ENCODE results near the gene API5. TPM values are rescaled to one million over a fixed set of nuclear protein-coding genes. Genes with fewer than 3 reads are reported as not detected.

Gene API5
- total and polyA plus RNA-seq, 7 donors = 38.4 to 125 (median 73.7) TPM

DNA sequence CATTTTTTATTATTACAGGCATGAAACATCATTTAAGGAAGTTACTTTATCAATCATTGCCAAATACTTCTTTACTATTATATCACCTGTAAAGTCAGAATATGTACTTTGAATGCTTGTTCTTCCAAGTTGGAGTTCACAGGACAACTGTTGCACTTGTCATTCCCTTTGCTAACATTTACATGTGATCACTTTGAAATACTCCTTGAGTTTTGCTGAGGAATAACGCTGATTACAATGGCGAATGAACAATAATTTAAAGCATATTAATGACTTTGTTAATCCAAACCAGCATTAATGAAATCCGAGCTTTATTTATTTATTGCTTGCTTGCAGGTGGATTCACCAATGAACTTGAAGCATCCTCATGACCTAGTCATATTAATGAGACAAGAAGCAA, 67.1 kb downstream of the API5 start:
- Histone ChIP-seq H3K4me3 (no peak overlapping the region), H3K27ac (no peak overlapping the region), H3K27me3 (no peaks in the 10 kb centered on the region), H3K36me3 (peaks cover 0 to 32% (median 0%) of the 10 kb centered on the region in 4 donors), H3K4me1 (peaks cover 0 to 9% (median 0%) of the 10 kb centered on the region in 4 donors), H3K9me3 (no peaks in the 10 kb centered on the region)
- TF ChIP-seq POLR2A (IDR thresholded peaks at IDR 0.05) (no peak), POLR2AphosphoS5 (IDR thresholded peaks at IDR 0.05) (no peak), EP300 (IDR thresholded peaks at IDR 0.05) (no peak)
- TF ChIP-seq, protein P1, sequence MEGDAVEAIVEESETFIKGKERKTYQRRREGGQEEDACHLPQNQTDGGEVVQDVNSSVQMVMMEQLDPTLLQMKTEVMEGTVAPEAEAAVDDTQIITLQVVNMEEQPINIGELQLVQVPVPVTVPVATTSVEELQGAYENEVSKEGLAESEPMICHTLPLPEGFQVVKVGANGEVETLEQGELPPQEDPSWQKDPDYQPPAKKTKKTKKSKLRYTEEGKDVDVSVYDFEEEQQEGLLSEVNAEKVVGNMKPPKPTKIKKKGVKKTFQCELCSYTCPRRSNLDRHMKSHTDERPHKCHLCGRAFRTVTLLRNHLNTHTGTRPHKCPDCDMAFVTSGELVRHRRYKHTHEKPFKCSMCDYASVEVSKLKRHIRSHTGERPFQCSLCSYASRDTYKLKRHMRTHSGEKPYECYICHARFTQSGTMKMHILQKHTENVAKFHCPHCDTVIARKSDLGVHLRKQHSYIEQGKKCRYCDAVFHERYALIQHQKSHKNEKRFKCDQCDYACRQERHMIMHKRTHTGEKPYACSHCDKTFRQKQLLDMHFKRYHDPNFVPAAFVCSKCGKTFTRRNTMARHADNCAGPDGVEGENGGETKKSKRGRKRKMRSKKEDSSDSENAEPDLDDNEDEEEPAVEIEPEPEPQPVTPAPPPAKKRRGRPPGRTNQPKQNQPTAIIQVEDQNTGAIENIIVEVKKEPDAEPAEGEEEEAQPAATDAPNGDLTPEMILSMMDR (IDR thresholded peaks at IDR 0.05) = no peak
- intact Hi-C loops (cut with DNase I) = no loop called here
- DNase-seq = no peak
- 77 to 90% methylated on average over 3 of the region's 3 CpGs for WGBS, 2 donors

DNA sequence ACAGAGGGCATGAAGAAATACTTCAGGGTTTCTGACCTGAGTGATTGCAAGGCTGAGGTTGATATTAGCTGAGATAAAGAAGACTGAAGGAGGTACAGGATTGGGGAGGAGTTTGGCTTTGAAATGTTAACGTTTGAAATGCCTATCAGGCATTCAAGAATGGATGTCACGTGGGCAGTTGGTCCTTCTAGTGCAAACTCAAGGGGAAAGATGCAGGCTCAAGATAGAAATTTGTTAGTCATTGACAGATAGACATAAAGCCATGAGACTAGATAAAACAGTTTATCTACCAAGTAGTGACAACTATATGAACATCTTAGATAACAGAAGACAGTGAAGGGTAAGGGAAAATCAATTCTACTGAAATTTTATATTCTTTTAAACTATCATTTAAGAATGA, 70.0 kb downstream of the API5 start:
- no peak for DNase-seq
- H3K9me3 ChIP-seq = no peaks in the 10 kb centered on the region
- intact Hi-C loops (cut with DNase I) = no loop called here
- H3K27ac ChIP-seq = no peak overlapping the region
- peaks cover 0 to 43% (median 0%) of the 10 kb centered on the region in 4 donors for H3K36me3 ChIP-seq
- TF ChIP-seq POLR2AphosphoS5 (IDR thresholded peaks at IDR 0.05) (no peak), EP300 (IDR thresholded peaks at IDR 0.05) (no peak), POLR2A (IDR thresholded peaks at IDR 0.05) (no peak)
- WGBS, 2 donors = 74 to 82% methylated on average over 2 of the region's 2 CpGs
- H3K4me1 ChIP-seq = peaks cover 0 to under 1% (median 0%) of the 10 kb centered on the region in 4 donors
- H3K27me3 ChIP-seq = no peaks in the 10 kb centered on the region
- H3K4me3 ChIP-seq = no peak overlapping the region

DNA sequence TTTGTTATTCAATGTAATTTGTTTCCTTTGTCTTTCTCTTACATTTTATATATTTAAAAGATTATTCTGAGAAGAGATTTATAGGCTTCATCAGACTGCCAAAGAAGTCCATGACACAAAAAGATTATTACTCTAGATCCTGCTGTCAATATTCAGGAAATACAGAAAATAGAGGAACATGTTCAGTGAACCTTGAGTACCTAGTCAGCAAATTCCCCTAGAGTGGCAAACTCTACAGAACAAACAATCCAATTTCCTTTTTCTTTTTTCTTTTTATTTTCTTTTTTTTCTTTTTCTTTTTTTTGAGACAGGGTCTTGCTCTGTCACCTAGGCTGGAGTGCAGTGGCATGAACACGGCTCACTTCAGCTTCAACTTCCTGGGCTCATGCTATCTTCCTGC, 70.8 kb downstream of the API5 start:
- intact Hi-C loops (cut with DNase I) = no loop called here
- DNase-seq = no peak
- Histone ChIP-seq H3K4me1 (no peaks in the 10 kb centered on the region), H3K36me3 (peaks cover 0 to 47% (median 0%) of the 10 kb centered on the region in 4 donors), H3K4me3 (no peak overlapping the region), H3K27ac (no peak overlapping the region), H3K9me3 (no peaks in the 10 kb centered on the region), H3K27me3 (no peaks in the 10 kb centered on the region)
- WGBS, 2 donors = 90 to 93% methylated on average over 1 of the region's 1 CpG
- no peak for TF ChIP-seq POLR2AphosphoS5 (IDR thresholded peaks at IDR 0.05)
- no peak for TF ChIP-seq POLR2A (IDR thresholded peaks at IDR 0.05)
- TF ChIP-seq EP300 (IDR thresholded peaks at IDR 0.05) = no peak
- TF ChIP-seq, protein P1 (IDR thresholded peaks at IDR 0.05) = no peak

DNA sequence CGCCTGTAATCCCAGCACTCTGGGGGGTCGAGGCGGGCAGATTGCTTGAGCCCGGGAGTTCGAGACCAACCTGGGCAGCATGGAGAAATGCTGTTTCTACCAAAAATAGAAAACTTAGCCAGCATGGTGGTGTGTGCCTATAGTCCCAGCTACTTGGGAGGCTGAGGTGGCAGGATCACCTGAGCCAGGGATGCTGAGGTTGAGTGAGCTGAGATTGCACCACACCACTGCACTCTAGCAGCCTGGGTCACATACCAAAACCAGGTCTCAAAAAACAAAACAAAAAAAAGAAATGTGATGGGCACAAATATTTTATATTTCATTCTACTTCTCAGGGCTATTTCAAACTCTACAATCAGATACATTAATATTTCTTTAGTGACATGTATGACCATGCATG, 72.6 kb downstream of the API5 start:
- Histone ChIP-seq H3K36me3 (peaks cover 0 to 43% (median 0%) of the 10 kb centered on the region in 4 donors), H3K9me3 (no peaks in the 10 kb centered on the region), H3K27ac (no peak overlapping the region), H3K4me3 (no peak overlapping the region), H3K4me1 (no peaks in the 10 kb centered on the region), H3K27me3 (no peaks in the 10 kb centered on the region)
- intact Hi-C loops (cut with DNase I) = no loop called here
- WGBS, 2 donors = 87 to 98% methylated on average over 5 of the region's 5 CpGs
- TF ChIP-seq EP300 (IDR thresholded peaks at IDR 0.05) = no peak
- no peak for TF ChIP-seq POLR2AphosphoS5 (IDR thresholded peaks at IDR 0.05)
- TF ChIP-seq POLR2A (IDR thresholded peaks at IDR 0.05) = no peak
- TF ChIP-seq, protein P1 (IDR thresholded peaks at IDR 0.05) = no peak
- no peak for DNase-seq

DNA sequence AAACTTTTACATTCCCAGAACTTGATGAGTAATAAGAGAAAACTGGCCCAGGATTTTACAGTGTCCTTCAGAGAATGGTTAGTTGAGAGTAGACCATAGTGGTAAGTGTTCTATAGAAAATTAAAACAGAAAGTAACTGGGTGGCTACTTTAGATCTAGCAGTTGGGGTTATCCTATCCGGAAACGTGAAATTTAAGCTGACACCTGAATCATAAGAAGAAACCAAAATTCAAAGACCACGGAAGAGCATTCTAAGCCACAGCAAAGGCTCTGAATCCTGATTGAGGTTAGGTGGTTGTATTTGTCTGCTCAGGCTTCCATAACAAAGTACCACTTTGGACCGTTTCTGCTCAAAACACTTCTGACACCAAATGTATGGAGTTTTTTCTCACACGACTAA, 80.9 kb downstream of the API5 start:
- TF ChIP-seq POLR2AphosphoS5 (IDR thresholded peaks at IDR 0.05) (no peak), POLR2A (IDR thresholded peaks at IDR 0.05) (no peak), EP300 (IDR thresholded peaks at IDR 0.05) (no peak)
- TF ChIP-seq, protein P1 (IDR thresholded peaks at IDR 0.05) = no peak
- H3K36me3 ChIP-seq = peaks cover 11 to 80% (median 23%) of the 10 kb centered on the region in 4 donors

More for the DNA sequence above, 80.9 kb downstream of the API5 start:
- DNase-seq = no peak
- intact Hi-C loops (cut with DNase I) = loop anchor here (10.0 kb wide), 1 partner anchor 68 kb away; no protein-coding TSS in a partner anchor
- WGBS, 2 donors = 86 to 94% methylated on average over 5 of the region's 5 CpGs
- no peaks in the 10 kb centered on the region for H3K9me3 ChIP-seq
- no peak overlapping the region for H3K4me3 ChIP-seq
- H3K27ac ChIP-seq = no peak overlapping the region
- H3K4me1 ChIP-seq = no peaks in the 10 kb centered on the region
- no peaks in the 10 kb centered on the region for H3K27me3 ChIP-seq

Measured in sigmoid colon (tissue), 7 donors.